ENCODE data around the gene NFIA. TPM values are rescaled to one million over a fixed set of nuclear protein-coding genes. Genes with fewer than 3 reads are reported as not detected.

Gene NFIA
- total and polyA plus RNA-seq, 2 of the 13 experiments (the other 11 are each of a cell fraction or from before 2014, with no cell fraction given): 14.7 to 28.5 TPM

DNA sequence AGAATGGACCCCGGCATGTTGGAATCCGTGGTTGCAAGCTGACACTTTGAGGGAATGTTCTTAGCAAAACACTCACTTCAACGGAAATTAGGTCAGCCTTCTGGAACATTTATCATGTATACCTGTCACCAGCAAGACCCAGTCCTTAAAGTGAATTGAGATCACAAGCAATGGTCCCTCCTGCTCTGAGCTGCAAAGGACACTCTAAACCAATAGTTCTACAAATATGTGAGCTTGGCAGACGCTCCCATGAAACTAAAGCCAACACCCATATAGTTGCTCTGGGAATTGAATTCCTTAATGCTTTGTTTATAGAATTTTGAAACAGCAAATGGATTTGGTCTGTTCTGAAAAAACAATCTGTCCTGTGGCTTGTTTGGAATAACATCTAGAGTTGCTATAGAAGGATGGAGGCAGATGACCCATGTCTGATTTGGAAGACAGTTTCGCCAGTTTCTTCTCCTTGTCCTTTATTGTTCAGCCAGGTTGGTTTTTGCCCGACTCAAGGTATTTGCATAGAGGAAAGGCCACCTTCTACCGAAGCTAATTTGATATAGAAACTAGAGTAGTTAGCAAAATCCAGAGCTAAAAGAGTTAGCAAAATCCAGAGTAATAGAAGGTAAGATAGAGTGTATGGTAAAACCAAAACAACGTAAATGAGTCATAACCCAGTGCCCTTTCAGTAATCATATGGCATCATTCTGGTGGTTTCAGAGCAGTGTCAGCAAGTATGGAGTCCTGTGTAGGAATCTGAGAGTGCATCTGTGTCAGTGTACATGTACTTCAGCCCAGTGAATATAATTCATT, 236.2 kb downstream of the NFIA start (continued):
- TF ChIP-seq ATF2 (CRISPR knock-in tag; IDR thresholded peaks at IDR 0.05): no peak
- no peak for TF ChIP-seq ZNF24 (IDR thresholded peaks at IDR 0.05)
- TF ChIP-seq, protein P1, sequence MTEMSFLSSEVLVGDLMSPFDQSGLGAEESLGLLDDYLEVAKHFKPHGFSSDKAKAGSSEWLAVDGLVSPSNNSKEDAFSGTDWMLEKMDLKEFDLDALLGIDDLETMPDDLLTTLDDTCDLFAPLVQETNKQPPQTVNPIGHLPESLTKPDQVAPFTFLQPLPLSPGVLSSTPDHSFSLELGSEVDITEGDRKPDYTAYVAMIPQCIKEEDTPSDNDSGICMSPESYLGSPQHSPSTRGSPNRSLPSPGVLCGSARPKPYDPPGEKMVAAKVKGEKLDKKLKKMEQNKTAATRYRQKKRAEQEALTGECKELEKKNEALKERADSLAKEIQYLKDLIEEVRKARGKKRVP (CRISPR knock-in tag; IDR thresholded peaks at IDR 0.05): no peak
- TF ChIP-seq SRY (CRISPR knock-in tag; IDR thresholded peaks at IDR 0.05): no peak

- Histone ChIP-seq H4K20me1 (ENCODE audit: insufficient read depth, low read length) (peaks cover 22% of the 10 kb centered on the region), H2AFZ (ENCODE audit: low read length) (no peak overlapping the region), H3K27me3 (ENCODE audit: control insufficient read depth in 1 of 2, insufficient read depth in 2 of 2, low read length in 2 of 2) (no peaks in the 10 kb centered on the region), H3K9me3 (ENCODE audit: low read length) (no peaks in the 10 kb centered on the region), H3K79me2 (ENCODE audit: insufficient read depth, low read length) (peaks cover 37% of the 10 kb centered on the region), H3K27ac (ENCODE audit: extremely low read length, insufficient read depth, low read length) (no peak overlapping the region), H3K4me3 (replicated peaks in 1 of 3; ENCODE audit: insufficient read depth in 1 of 3, low read depth in 2 of 3, low read length in 3 of 3) (no peak overlapping the region), H3K4me1 (ENCODE audit: insufficient read depth, low read length) (peaks cover 54% of the 10 kb centered on the region), H3K4me2 (ENCODE audit: low read depth, low read length) (no peak overlapping the region), H3K36me3 (replicated peaks in 1 of 2; ENCODE audit: control insufficient read depth in 1 of 2, insufficient read depth in 2 of 2, low read length in 2 of 2) (0 out of 5 replicates have a peak, but pooled peaks cover 0 to 3% of the 10 kb centered on the region in 2 experiments), H3K9ac (ENCODE audit: insufficient read depth, low read depth, low read length) (no peak overlapping the region)
- FAIRE-seq (no peak), DNase-seq (ENCODE audit: low spot score) (no peak), ATAC-seq (no peak)
- WGBS (ENCODE audit: low lambda C conversion rate): 91% methylated on average over 2 of the region's 2 CpGs
- intact Hi-C loops (cut with micrococcal nuclease; ENCODE audit: unreplicated experiment): no loop called here
- no peak for TF ChIP-seq ZNF225 (CRISPR knock-in tag; IDR thresholded peaks at IDR 0.05)
- POLR2A ChIA-PET: no interaction called here
- in situ Hi-C loops (cut with HindIII; ENCODE audit: extremely low pct_ligation_motif_present, low pct_unique_long_range_greater_than_20kb): no loop called here
- CTCF ChIA-PET (ENCODE audit: low intra/inter-chr PET ratio, low total read pairs): no interaction called here
- no TSS peak for BruUV-seq (replicated peaks)
Observed at GRCh38 chr1:61320575-61320974, 238.2 kb downstream of the NFIA start.
